Measurements from ENCODE around the gene DOCK8. TPM values are rescaled to one million over a fixed set of nuclear protein-coding genes. Genes with fewer than 3 reads are reported as not detected.

Gene DOCK8
- total RNA-seq, 1 experiment from 2014 or later, result 7.5 TPM

GRCh38 chr9:289121-289520, 74.5 kb downstream of the DOCK8 start:
- DNase-seq, result no peak
- Histone ChIP-seq H3K79me2 (ENCODE audit: low read depth) (no peaks in the 10 kb centered on the region), H3K27ac (no peak overlapping the region), H3K9me2 (ENCODE audit: insufficient read depth) (no peaks in the 10 kb centered on the region), H2AFZ (no peak overlapping the region), H4K20me1 (ENCODE audit: insufficient read depth) (no peaks in the 10 kb centered on the region), H3F3A (ENCODE audit: insufficient read depth, low read depth) (no peaks in the 10 kb centered on the region), H3K4me1 (replicated peaks; ENCODE audit: insufficient read depth) (no peaks in the 10 kb centered on the region), H3K4me3 (no peak overlapping the region), H3K36me3 (ENCODE audit: low read depth) (no peaks in the 10 kb centered on the region), H3K9me3 (ENCODE audit: insufficient read depth, low read depth) (no peaks in the 10 kb centered on the region), H3K4me2 (no peak overlapping the region), H3K27me3 (ENCODE audit: insufficient read depth, low read depth) (no peaks in the 10 kb centered on the region)
- ChIA-PET CTCF (no interaction called here), POLR2A (ENCODE audit: unreplicated experiment) (no interaction called here)
- TF ChIP-seq EZH2 (IDR thresholded peaks at IDR 0.05; ENCODE audit: low read depth), result no peak
- TF ChIP-seq, protein P1, sequence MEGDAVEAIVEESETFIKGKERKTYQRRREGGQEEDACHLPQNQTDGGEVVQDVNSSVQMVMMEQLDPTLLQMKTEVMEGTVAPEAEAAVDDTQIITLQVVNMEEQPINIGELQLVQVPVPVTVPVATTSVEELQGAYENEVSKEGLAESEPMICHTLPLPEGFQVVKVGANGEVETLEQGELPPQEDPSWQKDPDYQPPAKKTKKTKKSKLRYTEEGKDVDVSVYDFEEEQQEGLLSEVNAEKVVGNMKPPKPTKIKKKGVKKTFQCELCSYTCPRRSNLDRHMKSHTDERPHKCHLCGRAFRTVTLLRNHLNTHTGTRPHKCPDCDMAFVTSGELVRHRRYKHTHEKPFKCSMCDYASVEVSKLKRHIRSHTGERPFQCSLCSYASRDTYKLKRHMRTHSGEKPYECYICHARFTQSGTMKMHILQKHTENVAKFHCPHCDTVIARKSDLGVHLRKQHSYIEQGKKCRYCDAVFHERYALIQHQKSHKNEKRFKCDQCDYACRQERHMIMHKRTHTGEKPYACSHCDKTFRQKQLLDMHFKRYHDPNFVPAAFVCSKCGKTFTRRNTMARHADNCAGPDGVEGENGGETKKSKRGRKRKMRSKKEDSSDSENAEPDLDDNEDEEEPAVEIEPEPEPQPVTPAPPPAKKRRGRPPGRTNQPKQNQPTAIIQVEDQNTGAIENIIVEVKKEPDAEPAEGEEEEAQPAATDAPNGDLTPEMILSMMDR (conservative IDR thresholded peaks at IDR 0.05), result no peak
- no TSS peak for BruUV-seq (replicated peaks)
- intact Hi-C loops (cut with micrococcal nuclease; ENCODE audit: unreplicated experiment), result no loop called here

- Histone ChIP-seq H3K79me2 (ENCODE audit: low read depth) (no peaks in the 10 kb centered on the region), H3K27me3 (ENCODE audit: insufficient read depth, low read depth) (no peaks in the 10 kb centered on the region), H3K4me3 (no peak overlapping the region), H3K9me3 (ENCODE audit: insufficient read depth, low read depth) (no peaks in the 10 kb centered on the region), H3K27ac (no peak overlapping the region), H3K4me2 (no peak overlapping the region), H3K9me2 (ENCODE audit: insufficient read depth) (no peaks in the 10 kb centered on the region), H2AFZ (no peak overlapping the region), H3F3A (ENCODE audit: insufficient read depth, low read depth) (peaks cover 4% of the 10 kb centered on the region; the same call in 1 of the 2 replicates), H3K4me1 (replicated peaks; ENCODE audit: insufficient read depth) (peaks cover 7% of the 10 kb centered on the region; the same call in 1 of the 2 replicates), H4K20me1 (ENCODE audit: insufficient read depth) (no peaks in the 10 kb centered on the region), H3K36me3 (ENCODE audit: low read depth) (no peaks in the 10 kb centered on the region)
- intact Hi-C loops (cut with micrococcal nuclease; ENCODE audit: unreplicated experiment), result no loop called here
- CTCF ChIA-PET, result no interaction called here
- DNase-seq, result no peak
- POLR2A ChIA-PET (ENCODE audit: unreplicated experiment), result no interaction called here
- no TSS peak for BruUV-seq (replicated peaks)
- TF ChIP-seq, protein P1 (conservative IDR thresholded peaks at IDR 0.05), result no peak
- TF ChIP-seq EZH2 (IDR thresholded peaks at IDR 0.05; ENCODE audit: low read depth), result no peak
Measured at GRCh38 chr9:292915-293314, 78.2 kb downstream of the DOCK8 start.

DNA sequence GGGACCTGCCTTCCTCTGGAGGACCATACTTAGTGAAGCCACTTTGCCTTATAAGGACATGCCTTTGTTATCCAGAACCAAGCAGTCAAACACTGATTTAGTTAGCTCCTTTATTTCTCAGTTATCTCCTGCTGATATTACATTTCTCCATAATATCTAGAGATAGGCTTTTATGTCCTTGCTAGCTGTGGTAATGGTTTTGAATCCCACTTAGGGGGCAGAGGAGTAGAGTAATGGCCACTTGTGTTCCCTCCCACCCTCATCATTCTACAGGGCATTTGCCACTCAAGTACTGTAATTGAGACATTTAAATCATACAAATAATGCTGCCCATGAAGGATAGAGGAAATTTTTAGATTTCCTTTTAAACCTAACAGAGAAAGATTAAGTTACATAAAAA, 80.9 kb downstream of the DOCK8 start:
- no peaks in the 10 kb centered on the region for H3K9me3 ChIP-seq (ENCODE audit: insufficient read depth, low read depth)
- no peak overlapping the region for H3K4me3 ChIP-seq
- BruUV-seq (replicated peaks), result no TSS peak
- H3K36me3 ChIP-seq (ENCODE audit: low read depth), result no peaks in the 10 kb centered on the region
- TF ChIP-seq EZH2 (IDR thresholded peaks at IDR 0.05; ENCODE audit: low read depth), result no peak
- TF ChIP-seq, protein P1 (conservative IDR thresholded peaks at IDR 0.05), result no peak
- no peaks in the 10 kb centered on the region for H4K20me1 ChIP-seq (ENCODE audit: insufficient read depth)
- no peaks in the 10 kb centered on the region for H3K9me2 ChIP-seq (ENCODE audit: insufficient read depth)
- intact Hi-C loops (cut with micrococcal nuclease; ENCODE audit: unreplicated experiment), result no loop called here
- ChIA-PET CTCF (no interaction called here), POLR2A (ENCODE audit: unreplicated experiment) (no interaction called here)
- H3K4me1 ChIP-seq (replicated peaks; ENCODE audit: insufficient read depth), result peaks cover 7% of the 10 kb centered on the region; the same call in 1 of the 2 replicates
- peaks cover 4% of the 10 kb centered on the region; the same call in 1 of the 2 replicates for H3F3A ChIP-seq (ENCODE audit: insufficient read depth, low read depth)
- no peak overlapping the region for H2AFZ ChIP-seq
- H3K4me2 ChIP-seq, result no peak overlapping the region
- no peaks in the 10 kb centered on the region for H3K27me3 ChIP-seq (ENCODE audit: insufficient read depth, low read depth)
- H3K27ac ChIP-seq, result no peak overlapping the region
- H3K79me2 ChIP-seq (ENCODE audit: low read depth), result no peaks in the 10 kb centered on the region
- no peak for DNase-seq

Data from PC-9 (cell line).